ENCODE data around the gene AXIN1. TPM values are rescaled to one million over a fixed set of nuclear protein-coding genes. Genes with fewer than 3 reads are reported as not detected.
"Not testable (repeated sequence)": the region's sequence is repeated elsewhere in the genome, so short reads cannot be mapped to it uniquely, and the experiment has no call there.

The AXIN1 gene
- total RNA-seq, 2 donors from 2014 or later = 14.8 TPM

GRCh38 chr16:259226-259625 is 93.3 kb downstream of the AXIN1 start:
- Histone ChIP-seq H3K36me3 (replicated peaks in 1 of 2; ENCODE audit: insufficient read depth in 1 of 2, low read depth in 2 of 2) (peaks cover 6 to 12% of the 10 kb centered on the region in 2 donors), H3K27ac (no peak overlapping the region), H3K27me3 (no peaks in the 10 kb centered on the region), H3K4me1 (peaks cover 9% of the 10 kb centered on the region), H3K4me3 (no peak overlapping the region), H3K9me3 (no peaks in the 10 kb centered on the region)
- TF ChIP-seq POLR2A (IDR thresholded peaks at IDR 0.05) (no peak), CTCF (IDR thresholded peaks at IDR 0.05) (no peak)
- WGBS, 2 donors = 77 to 89% methylated on average over 9 to 10 of the region's 10 CpGs
- intact Hi-C loops (cut with DNase I) = no loop called here
- ATAC-seq (no peak), DNase-seq (no peak)

GRCh38 chr16:258091-258490 is 94.4 kb downstream of the AXIN1 start:
- intact Hi-C loops (cut with DNase I); H3K27ac ChIP-seq; H3K9me3 ChIP-seq; H3K4me1 ChIP-seq; ATAC-seq; DNase-seq; H3K27me3 ChIP-seq; H3K4me3 ChIP-seq: not testable (repeated sequence)
- H3K36me3 ChIP-seq (replicated peaks in 1 of 2; ENCODE audit: insufficient read depth in 1 of 2, low read depth in 2 of 2) = peaks cover 0 to 12% of the 10 kb centered on the region in 2 donors
- WGBS, 2 donors = 63 to 67% methylated on average over 12 to 13 of the region's 13 CpGs

GRCh38 chr16:255183-255582 is 97.3 kb downstream of the AXIN1 start:
- Histone ChIP-seq H3K4me1 (peaks cover 8% of the 10 kb centered on the region), H3K9me3 (no peaks in the 10 kb centered on the region), H3K36me3 (replicated peaks in 1 of 2; ENCODE audit: insufficient read depth in 1 of 2, low read depth in 2 of 2) (peaks cover 0 to 10% of the 10 kb centered on the region in 2 donors), H3K27me3 (no peaks in the 10 kb centered on the region), H3K4me3 (no peak overlapping the region), H3K27ac (no peak overlapping the region)
- WGBS, 2 donors = 93 to 94% methylated on average over 6 of the region's 6 CpGs
- no peak for TF ChIP-seq POLR2A (IDR thresholded peaks at IDR 0.05)
- TF ChIP-seq CTCF (IDR thresholded peaks at IDR 0.05) = no peak
- ATAC-seq (no peak), DNase-seq (no peak)
- intact Hi-C loops (cut with DNase I) = no loop called here

- Histone ChIP-seq H3K4me1 (peaks cover 11% of the 10 kb centered on the region), H3K27me3 (no peaks in the 10 kb centered on the region), H3K4me3 (no peak overlapping the region), H3K27ac (no peak overlapping the region), H3K9me3 (no peaks in the 10 kb centered on the region), H3K36me3 (replicated peaks in 1 of 2; ENCODE audit: insufficient read depth in 1 of 2, low read depth in 2 of 2) (peaks cover 0 to 5% of the 10 kb centered on the region in 2 donors)
- ATAC-seq (no peak), DNase-seq (no peak)
- TF ChIP-seq POLR2A (IDR thresholded peaks at IDR 0.05) (no peak), CTCF (IDR thresholded peaks at IDR 0.05) (no peak)
- WGBS, 2 donors = 96% methylated on average over 25 of the region's 25 CpGs
- intact Hi-C loops (cut with DNase I) = no loop called here
Observed at GRCh38 chr16:254461-254860, 98.1 kb downstream of the AXIN1 start.

- Histone ChIP-seq H3K27me3 (no peaks in the 10 kb centered on the region), H3K4me3 (no peak overlapping the region), H3K36me3 (replicated peaks in 1 of 2; ENCODE audit: insufficient read depth in 1 of 2, low read depth in 2 of 2) (peaks cover 0 to 4% of the 10 kb centered on the region in 2 donors), H3K9me3 (no peaks in the 10 kb centered on the region), H3K27ac (no peak overlapping the region), H3K4me1 (peaks cover 11% of the 10 kb centered on the region)
- intact Hi-C loops (cut with DNase I) = no loop called here
- ATAC-seq = no peak
- whole genome bisulfite sequencing, 2 donors = 86 to 90% methylated on average over 6 of the region's 6 CpGs
- TF ChIP-seq CTCF (IDR thresholded peaks at IDR 0.05) (no peak), POLR2A (IDR thresholded peaks at IDR 0.05) (no peak)
- DNase-seq = no peak
Observed at GRCh38 chr16:253833-254232, 98.7 kb downstream of the AXIN1 start.
